HCT116 (cell line): ENCODE measurements around the gene PPY.

Source experiments
- ATF3 ChIP-seq: IDR thresholded peaks from 2 replicates; pipeline ENCODE4 v1.6.1; 2012
- CTCF ChIP-seq, 3 experiments: fragments of 200-600 bp in 1 of 3; sonication (generic) in 1 of 3; IDR thresholded peaks in 2 of 3; conservative IDR thresholded peaks in 1 of 3; 2 replicates each; pipeline ENCODE4 v1.5.1; 2012 to 2017; ENCODE audit warnings: low read depth in 2 of 3, low read length in 2 of 3, antibody characterized with exemption in 1 of 3, borderline replicate concordance in 1 of 3, control low read depth in 1 of 3, mild to moderate bottlenecking in 1 of 3, mixed read lengths in 1 of 3, mixed run types in 1 of 3, moderate library complexity in 1 of 3; ENCODE audit not compliant: insufficient read depth in 1 of 3
- ELF1 ChIP-seq: IDR thresholded peaks from 2 replicates; pipeline ENCODE4 v1.6.1; 2012; ENCODE audit warnings: low read depth, borderline replicate concordance
- EZH2 ChIP-seq: fragments of 200-600 bp; sonication (generic); IDR thresholded peaks from 2 replicates; pipeline ENCODE4 v1.6.1; 2017; ENCODE audit warnings: antibody characterized with exemption, mixed run types
- FOSL1 ChIP-seq: IDR thresholded peaks from 2 replicates; pipeline ENCODE4 v1.6.1; 2012; ENCODE audit warnings: low read depth
- JUND ChIP-seq: IDR thresholded peaks from 2 replicates; pipeline ENCODE4 v1.6.1; 2012
- POLR2A ChIP-seq: IDR thresholded peaks from 2 replicates; pipeline ENCODE4 v1.7.0; 2011; ENCODE audit warnings: borderline replicate concordance; ENCODE audit not compliant: insufficient read depth, insufficient read length; ENCODE audit errors: extremely low read depth
- POLR2AphosphoS5 ChIP-seq: IDR thresholded peaks from 2 replicates; pipeline ENCODE4 v1.6.1; 2011; ENCODE audit warnings: mild to moderate bottlenecking, low read depth, low read length, moderate library complexity
- SP1 ChIP-seq: IDR thresholded peaks from 2 replicates; pipeline ENCODE4 v1.6.1; 2012; ENCODE audit warnings: low read depth
- SRF ChIP-seq: IDR thresholded peaks from 2 replicates; pipeline ENCODE4 v1.6.1; 2012; ENCODE audit warnings: low read depth

- no peak for TF ChIP-seq EZH2
- TF ChIP-seq CTCF (IDR thresholded peaks at IDR 0.05 in 2 of 3, conservative IDR thresholded peaks at IDR 0.05 in 1 of 3; ENCODE audit: borderline replicate concordance in 1 of 3, insufficient read depth in 1 of 3, low read depth in 2 of 3, low read length in 2 of 3): no peak
- TF ChIP-seq SP1: no peak
- TF ChIP-seq POLR2A: no peak
- no peak for TF ChIP-seq JUND
- TF ChIP-seq ATF3: no peak
- no peak for TF ChIP-seq POLR2AphosphoS5
- no peak for TF ChIP-seq FOSL1
- TF ChIP-seq SRF: no peak
- no peak for TF ChIP-seq ELF1
These were observed 5.8 kb downstream of the PPY start for GRCh38 chr17:43936434-43936833.
